LoVo (cell line): ENCODE results near the gene KANK4.
A peak's percentile ranks its signal among the peaks of the same experiment; 100 is the strongest.

Experiments used
- DNase-seq: peaks from one replicate; pipeline ENCODE4 v3.0.0-alpha.2; 2016; ENCODE audit warnings: low spot score

KANK4 gene

GRCh38 chr1:62304975-62305374 lies 14.3 kb downstream of the KANK4 start:
- no peak for DNase-seq

GRCh38 chr1:62304515-62304914 lies 14.7 kb downstream of the KANK4 start:
- no peak for DNase-seq

GRCh38 chr1:62301726-62302390 lies 17.4 kb downstream of the KANK4 start:
- no peak for DNase-seq

- DNase-seq: no peak
These were observed 19.6 kb downstream of the KANK4 start for GRCh38 chr1:62299426-62300200.

- DNase-seq: no peak
These were observed 23.2 kb downstream of the KANK4 start for GRCh38 chr1:62295921-62296491.

GRCh38 chr1:62294261-62294660 lies 25.0 kb downstream of the KANK4 start:
- no peak for DNase-seq

- DNase-seq: no peak
These were observed 30.6 kb downstream of the KANK4 start for GRCh38 chr1:62288662-62289061.

- no peak for DNase-seq
These were observed 31.0 kb downstream of the KANK4 start for GRCh38 chr1:62288224-62288623.

GRCh38 chr1:62286786-62287224 lies 32.4 kb downstream of the KANK4 start:
- peak; percentile 9 for DNase-seq

- DNase-seq: no peak
These were observed 33.0 kb downstream of the KANK4 start for GRCh38 chr1:62285984-62286785.

GRCh38 chr1:62285440-62285839 lies 33.8 kb downstream of the KANK4 start:
- no peak for DNase-seq

- DNase-seq: no peak
These were observed 35.2 kb downstream of the KANK4 start for GRCh38 chr1:62283986-62284385.

GRCh38 chr1:62282909-62283755 lies 36.1 kb downstream of the KANK4 start:
- DNase-seq: no peak

GRCh38 chr1:62281922-62282555 lies 37.2 kb downstream of the KANK4 start:
- no peak for DNase-seq

- no peak for DNase-seq
These were observed 38.2 kb downstream of the KANK4 start for GRCh38 chr1:62280960-62281465.

- no peak for DNase-seq
These were observed 39.1 kb downstream of the KANK4 start for GRCh38 chr1:62280150-62280549.

GRCh38 chr1:62276791-62277190 lies 42.4 kb downstream of the KANK4 start:
- DNase-seq: no peak

GRCh38 chr1:62274496-62275485 lies 44.4 kb downstream of the KANK4 start:
- DNase-seq: no peak

- DNase-seq: no peak
These were observed 45.3 kb downstream of the KANK4 start for GRCh38 chr1:62273953-62274352.
